Left ventricle myocardium superior (tissue), 1 donor: ENCODE measurements around the gene BSN. TPM values are rescaled to one million over a fixed set of nuclear protein-coding genes. Genes with fewer than 3 reads are reported as not detected.

Experiments
- ATAC-seq: fragments of 200-7000 bp; cut with Tn5 transposase; one replicate; pipeline ENCODE4 v1.9.1; 2020; ENCODE audit warnings: mild to moderate bottlenecking, moderate library complexity
- DNase-seq: peaks from one replicate; pipeline ENCODE4 v3.0.0-alpha.2; 2020
- intact Hi-C: fragments of 100-400 bp; cut with micrococcal nuclease; formaldehyde crosslinking; loops from one replicate; pipeline ENCODE4 v1.11.0; 2022
- total RNA-seq: library from RNA; stranded (reverse); fragmentation: NEBNext Ultra II Directional; extraction: Animal tissue kit (Norgen Biotek cat#: 25700); gene quantifications from one replicate; pipeline ENCODE4 v1.2.1, GENCODE V29; 2021
- donor health status: DM: no; HTN: yes; CAD: no; lungs with severe emphysema.

Gene BSN
- total RNA-seq, 1 donor from 2014 or later: 0.30 TPM

DNA sequence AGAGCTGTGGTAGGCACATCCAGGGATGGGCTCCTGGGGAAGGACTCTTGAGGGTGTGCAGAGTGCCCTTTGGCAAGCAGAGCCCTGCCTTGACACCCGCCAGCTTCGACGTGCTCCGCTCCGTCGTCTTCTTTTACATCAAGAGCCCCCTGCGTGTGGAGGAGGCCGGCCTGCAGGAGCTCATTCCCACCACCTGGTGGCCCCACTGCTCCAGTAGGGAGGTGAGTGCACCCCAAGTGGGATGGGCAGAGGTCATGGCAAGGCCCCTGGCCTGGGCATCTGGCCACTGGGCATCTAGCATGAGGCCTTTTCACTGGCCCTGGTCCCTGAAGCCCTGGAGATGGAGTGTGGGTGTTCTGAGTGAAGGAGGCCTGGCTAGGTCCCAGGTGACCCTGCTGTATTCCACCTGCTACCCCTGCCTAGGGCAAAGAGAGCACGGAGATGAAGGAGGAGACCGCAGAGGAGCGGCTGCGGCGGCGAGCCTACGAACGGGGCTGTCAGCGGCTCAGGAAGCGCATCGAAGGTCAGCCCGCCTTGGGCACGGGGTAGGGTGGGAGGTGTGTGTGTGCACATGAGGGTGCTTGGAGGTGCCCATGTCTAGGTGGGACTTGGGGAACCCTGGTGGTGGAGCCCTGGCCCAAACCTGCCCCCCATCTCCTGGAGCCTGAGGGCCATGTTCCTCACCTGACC, 147.3 kb downstream of the BSN start:
- intact Hi-C loops: no loop called here
- no peak for ATAC-seq
- DNase-seq: no peak

DNA sequence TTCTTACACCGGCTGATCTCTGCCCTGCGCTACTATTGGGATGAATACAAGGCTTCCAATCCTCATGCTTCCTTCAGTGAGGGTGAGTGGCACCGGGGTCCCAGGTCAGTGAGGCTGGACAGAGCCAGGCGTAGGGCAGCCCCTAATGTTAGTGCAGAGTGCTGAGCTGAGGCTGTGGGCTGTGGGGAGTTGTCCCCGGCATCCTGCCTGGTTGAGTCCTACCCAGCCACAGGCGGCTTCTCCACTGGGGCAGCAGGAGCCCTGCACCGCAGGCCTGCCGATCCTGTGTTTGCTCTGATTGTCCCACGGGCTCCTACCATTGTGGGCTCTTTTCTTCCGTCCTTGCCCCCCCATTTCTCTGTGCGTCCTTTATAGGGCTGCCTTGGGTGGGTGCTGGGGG, 148.4 kb downstream of the BSN start:
- no peak for DNase-seq
- intact Hi-C loops: no loop called here
- ATAC-seq: no peak

DNA sequence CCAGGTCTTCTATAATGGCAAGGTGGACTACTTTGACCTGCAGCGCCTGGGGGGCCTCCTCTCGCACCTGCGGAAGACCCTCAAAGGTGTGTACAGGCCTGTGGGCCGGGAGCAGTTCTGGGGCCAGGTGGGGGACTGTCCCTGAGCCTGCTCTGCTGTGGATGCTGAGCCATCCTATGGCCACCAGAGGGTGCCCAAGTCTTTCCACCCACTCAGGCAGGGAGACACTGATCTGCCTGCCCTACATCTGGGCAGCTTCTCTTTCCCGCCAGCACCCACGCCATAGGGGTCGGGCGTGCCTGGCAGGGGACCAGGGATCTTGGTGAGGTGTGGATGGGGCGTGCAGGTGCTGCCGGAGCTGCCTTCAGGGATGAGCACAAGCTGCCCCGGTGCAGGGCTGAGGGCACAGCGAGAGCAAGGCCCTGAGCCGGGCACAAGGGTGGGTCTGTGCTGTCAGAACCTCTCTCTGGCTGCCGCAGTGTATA, 149.2 kb downstream of the BSN start:
- DNase-seq: peak; percentile 68
- intact Hi-C loops: no loop called here
- peak; percentile 72 for ATAC-seq

DNA sequence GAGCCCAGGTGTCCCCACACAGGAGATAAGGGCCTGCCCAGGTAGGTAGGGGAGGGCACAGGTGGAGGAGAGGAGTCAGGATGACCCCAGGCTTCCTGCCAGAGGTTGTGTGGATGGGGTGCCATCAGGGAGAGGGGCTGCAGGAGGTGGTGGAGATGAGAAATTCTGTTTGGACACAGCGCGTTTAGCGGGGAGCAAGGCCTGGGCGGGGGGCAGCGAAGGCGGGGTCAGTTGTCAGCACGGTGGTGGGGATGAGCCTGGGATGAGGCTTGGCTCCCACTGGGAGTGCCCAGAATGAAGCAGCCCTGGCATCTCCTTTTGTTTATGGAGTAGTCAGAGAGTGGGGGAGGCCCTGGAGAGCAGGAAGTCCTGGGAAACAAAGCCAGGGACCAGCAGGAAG, 149.7 kb downstream of the BSN start:
- DNase-seq (no peak), ATAC-seq (no peak)
- intact Hi-C loops: no loop called here

DNA sequence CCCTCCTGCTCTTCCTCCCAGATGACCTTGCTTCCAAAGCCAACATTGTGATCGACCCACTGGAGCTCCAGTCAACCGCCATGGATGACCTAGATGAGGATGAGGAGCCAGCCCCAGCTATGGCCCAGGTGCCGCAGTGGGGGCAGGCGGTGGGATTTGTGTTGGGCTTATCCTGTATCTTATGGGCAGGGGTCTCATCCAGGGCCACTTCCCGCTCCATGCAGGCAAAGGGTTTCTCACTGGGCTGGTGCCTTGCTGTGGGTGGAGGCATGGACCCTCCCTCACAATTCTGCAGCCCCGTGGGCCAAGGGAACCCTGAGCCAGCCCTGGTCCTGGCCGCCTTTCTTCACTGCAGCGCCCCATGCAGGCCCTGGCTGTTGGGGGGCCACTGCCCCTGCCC, 150.4 kb downstream of the BSN start:
- intact Hi-C loops: no loop called here
- ATAC-seq (no peak), DNase-seq (no peak)

DNA sequence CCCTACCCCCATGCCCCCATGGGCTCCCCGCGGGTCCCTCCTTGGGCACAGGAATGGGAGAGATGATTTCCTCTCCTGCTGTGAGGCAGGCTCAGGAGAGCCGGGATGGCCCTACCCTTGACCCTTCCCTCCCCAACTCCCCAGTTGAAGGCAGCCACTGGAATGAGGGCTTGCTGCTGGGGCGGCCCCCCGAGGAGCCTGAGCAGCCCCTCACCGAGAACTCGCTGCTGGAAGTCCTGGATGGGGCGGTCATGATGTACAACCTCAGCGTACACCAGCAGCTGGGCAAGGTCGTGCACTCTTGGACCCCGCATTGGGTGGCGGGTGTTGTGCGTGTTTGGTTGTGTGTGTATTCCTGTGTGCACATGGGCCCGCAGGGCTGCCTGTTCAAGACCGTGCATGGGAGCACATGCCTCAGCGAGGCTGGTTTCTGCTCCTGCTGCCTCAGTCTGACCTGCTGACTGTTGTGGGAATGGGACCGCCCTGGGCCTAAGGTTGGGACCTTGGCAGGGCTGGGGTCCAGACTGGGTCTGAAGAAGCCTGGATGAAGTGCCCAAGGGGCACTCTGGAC, 151.2 kb downstream of the BSN start:
- DNase-seq: peak; percentile 28
- intact Hi-C loops: no loop called here
- no peak for ATAC-seq

DNA sequence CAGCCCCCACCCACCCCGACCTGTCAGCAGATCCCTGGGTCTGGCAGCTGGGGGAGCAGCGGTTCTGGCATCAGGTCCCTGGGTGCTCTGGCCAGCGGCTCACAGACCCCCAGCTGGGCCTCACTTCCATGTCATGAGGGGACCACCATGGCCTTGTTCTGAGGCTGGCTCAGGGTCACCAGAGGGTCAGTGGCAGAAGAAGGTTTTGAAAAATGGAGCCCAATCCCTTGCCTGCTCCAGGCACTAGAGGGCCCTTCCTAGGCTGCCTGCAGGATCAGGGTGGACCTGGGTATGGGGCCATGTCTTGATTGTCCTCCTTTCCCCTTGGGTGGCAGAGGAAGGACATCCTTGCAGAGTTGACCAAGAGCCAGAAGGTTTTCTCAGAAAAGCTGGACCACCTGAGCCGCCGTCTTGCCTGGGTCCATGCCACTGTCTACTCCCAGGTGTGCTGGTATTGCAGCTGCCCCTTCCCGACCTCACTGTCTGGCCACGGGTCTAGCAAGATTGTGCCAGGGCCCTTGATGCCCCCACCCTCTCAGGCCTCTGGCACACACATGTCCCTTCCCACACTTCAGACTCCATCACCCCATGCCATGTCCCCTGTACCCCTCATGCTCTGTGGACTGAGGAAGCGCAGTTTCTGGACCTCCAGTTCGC, 152.3 kb downstream of the BSN start:
- intact Hi-C loops: no loop called here
- peak; percentile 17 for DNase-seq
- no peak for ATAC-seq

DNA sequence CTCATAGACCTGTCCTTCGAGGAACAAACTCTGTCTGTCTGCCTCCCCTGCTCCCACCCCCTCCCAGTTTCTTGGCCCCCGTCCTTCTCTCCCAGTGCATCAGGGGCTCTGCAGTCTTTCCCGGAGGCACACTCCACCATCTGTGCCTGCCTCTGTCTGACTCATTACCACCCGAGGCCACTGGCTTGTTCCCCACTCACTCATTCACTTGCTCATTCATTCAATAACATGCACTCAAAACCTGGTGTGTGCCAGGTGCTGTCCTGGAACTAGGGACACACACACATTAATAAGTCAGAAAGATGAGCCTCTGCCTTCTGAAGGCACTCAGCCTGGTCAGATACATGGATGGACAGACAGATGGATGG, 152.8 kb downstream of the BSN start:
- intact Hi-C loops: no loop called here
- ATAC-seq (no peak), DNase-seq (no peak)

DNA sequence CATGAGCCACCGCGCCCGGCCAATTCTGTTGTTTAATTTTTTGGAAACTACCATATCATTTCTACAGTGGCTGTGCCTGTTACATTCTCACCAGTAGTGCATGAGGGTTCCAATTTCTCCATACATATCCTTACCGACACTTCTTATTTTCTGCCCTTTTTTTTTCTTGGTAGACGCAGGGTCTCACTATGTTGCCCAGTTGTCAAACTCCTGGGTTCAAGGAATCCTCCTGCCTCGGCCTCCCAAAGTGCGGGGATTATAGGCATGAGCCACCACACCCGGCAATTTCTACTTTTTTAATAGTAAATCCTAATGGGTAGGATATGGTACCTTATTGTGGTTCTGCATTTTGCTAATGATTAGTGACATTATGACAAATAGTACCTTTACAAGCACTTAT, 155.6 kb downstream of the BSN start:
- ATAC-seq (no peak), DNase-seq (no peak)
- intact Hi-C loops: no loop called here

DNA sequence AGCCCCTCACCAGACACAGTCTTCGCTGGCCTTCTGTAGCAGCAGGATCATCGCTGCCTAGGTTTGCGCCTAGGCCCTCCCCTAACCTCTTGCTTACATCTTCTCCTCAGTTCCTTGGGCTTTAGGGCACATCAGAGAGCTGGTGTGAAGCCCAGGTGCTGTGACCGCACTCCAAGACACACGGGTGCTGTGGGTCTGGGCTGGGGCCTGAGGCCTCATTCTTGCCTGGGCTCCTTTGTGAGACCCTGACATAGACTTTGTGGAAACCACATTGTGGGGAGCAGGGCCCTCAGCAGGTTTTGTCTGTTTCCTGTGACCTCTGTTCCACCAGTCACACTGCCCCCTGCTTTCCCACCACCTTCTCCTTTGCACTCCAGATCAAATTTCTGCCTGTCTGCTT, 157.2 kb downstream of the BSN start:
- intact Hi-C loops: no loop called here
- peak; percentile 12 for DNase-seq
- ATAC-seq: no peak

DNA sequence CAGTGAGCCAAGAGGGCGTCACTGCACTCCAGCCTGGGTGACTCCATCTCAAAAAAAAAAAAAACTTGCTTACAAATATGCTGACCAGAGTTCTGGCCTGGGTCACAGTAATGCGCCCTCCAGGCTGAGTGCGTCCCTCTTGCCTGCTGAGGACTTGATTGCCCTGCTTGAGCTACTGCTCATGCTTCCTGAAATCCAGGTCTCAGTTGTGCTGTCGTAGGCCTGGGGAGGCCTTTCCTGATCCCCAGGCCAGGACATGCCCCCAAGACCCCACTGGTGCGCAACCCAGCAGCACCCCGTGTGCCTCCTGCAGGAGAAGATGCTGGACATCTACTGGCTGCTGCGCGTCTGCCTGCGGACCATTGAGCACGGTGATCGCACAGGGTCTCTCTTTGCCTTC, 157.9 kb downstream of the BSN start:
- intact Hi-C loops: no loop called here
- ATAC-seq (no peak), DNase-seq (peak; percentile 19)

DNA sequence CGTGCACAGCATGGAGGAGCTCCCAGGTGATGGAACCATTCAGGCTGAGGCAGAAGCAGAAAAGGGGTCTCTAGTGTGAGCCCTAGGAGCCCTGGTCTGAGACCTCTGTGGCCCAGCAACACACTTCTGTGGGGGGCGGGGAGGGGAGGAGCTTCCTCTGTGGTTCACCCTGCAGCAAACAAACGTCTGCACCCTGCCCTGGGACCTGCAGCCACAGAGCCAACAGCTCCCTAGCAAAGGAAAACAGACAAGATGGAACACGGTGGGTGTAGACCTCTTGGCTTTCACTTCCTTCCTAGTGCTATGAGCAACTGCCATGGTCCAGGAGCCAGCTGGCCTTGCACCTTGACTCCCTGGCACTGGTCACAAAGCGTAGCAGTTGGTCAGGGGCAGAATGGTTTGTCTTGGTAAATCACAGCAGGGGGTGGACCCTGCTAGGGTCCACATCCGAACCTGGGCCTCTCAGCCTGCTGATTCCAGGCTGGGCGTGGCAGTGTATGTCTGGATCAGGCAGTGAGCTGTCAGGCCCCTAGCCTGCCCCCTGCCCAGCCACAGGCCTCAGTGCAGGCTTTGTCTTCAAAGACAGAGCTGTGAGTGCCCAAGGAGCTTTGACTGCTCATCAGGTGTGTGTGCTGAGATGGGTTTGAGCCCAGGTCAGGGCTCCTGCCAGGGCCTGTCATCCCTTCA, 158.5 kb downstream of the BSN start:
- DNase-seq (peak; percentile 20), ATAC-seq (no peak)
- intact Hi-C loops: no loop called here

DNA sequence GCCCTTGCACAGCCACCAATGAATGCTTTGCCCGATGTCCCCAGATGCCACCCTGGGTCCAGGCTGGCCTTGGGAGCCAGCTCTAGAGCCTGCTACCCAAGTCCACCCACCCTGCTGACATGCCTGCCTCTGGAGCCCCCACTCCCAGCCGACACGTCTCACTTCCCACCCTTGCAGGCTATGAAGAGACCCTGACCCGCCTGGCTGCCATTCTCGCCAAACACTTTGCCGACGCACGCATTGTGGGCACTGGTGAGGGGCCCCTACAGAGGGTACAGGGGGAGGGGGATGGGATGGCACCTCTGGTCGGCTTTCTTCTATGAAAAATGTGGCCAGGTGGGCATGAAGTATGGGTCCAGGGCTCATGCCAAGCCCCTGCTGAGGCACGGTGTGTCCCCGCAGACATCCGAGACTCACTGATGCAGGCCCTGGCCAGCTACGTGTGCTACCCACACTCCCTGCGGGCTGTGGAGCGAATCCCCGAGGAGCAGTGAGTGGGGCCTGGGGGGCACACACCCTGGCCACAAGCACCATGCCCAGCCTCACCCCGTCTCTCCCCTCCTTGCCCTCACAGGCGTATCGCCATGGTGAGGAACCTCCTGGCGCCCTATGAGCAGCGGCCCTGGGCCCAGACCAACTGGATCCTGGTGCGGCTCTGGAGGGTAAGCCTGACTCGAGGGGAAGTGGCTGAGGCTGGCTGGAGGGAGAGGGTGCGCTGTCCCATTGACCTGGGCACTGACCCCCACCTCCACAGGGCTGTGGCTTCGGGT, 159.2 kb downstream of the BSN start:
- ATAC-seq: no peak
- DNase-seq: peak; percentile 23
- intact Hi-C loops: no loop called here

DNA sequence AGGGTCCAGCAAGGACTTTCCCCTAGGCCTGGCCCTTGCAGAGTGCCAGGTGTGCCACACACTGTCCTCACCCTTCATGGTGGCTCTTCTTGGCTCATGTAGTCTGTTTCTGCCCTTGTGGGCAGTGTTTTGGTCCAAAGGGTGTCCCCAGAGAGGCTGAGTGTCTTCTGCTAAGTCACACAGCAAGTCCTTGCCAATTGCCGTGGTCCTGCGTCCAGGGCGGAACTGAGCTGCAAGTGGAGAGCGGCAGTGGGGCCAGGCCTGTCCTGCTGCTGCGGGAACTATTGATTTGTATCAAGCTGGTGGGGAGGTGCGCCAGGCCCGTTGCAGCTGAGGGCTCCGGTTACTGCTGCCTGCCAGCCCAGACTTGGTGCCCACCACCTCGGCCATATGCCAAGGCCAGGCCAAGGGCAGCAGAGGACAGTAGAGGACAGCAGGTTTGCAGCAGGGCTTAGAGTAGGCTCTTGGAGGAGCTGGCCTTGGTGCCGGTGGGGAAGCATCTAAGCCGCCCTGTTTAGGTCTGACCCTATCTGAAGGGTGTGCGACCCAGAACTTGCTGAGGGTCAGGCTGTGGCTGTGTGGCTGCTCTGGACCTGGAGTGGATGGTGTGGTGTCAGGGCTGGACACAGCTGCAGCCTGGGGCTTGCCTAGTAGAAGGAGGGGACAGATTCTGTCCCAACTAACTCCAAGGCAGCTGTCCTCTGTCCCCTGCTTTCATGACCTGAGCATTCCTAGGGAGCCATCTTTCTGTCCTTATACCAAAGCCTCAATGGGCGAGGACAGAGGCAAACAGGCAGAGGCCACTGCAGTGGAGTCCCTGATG, 160.7 kb downstream of the BSN start:
- intact Hi-C loops: no loop called here
- DNase-seq (no peak), ATAC-seq (no peak)

DNA sequence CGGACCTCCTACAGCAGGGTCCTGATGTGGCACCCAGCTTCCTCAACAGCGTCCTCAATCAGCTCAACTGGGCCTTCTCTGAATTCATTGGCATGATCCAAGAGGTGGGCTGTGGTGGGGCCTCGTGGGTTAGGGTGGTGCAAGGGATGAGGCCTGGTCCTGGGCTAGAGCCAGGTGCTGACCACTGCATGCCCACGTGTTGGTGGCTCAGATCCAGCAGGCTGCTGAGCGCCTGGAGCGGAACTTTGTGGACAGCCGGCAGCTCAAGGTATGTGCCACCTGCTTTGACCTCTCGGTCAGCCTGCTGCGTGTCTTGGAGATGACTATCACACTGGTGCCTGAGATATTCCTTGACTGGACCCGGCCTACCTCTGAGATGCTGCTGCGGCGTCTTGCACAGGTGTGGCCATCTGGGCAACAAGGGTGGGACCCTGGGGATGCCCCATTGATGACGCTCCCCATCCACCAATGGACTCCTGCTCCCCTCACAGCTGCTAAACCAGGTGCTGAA, 161.4 kb downstream of the BSN start:
- ATAC-seq: no peak
- DNase-seq: peak; percentile 20
- intact Hi-C loops: no loop called here

DNA sequence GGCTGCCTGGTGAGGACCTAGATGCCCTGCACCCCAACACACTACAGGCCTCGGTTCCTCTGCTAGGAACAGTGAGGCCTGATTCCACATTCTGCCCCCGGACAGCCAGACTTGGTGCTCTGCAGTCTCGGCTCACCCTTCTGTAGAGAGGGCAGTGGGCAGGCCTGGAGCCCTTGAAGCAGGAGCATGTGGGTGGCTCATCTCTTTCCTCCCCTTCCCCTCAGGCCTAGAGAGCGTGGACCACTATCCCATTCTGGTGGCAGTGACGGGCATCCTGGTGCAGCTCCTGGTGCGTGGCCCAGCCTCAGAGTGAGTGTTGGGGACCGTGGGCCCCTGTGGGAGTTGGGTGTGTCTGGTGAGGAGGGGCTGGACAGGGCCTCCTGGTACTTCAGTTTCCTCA, 161.9 kb downstream of the BSN start:
- DNase-seq (no peak), ATAC-seq (no peak)
- intact Hi-C loops: no loop called here

DNA sequence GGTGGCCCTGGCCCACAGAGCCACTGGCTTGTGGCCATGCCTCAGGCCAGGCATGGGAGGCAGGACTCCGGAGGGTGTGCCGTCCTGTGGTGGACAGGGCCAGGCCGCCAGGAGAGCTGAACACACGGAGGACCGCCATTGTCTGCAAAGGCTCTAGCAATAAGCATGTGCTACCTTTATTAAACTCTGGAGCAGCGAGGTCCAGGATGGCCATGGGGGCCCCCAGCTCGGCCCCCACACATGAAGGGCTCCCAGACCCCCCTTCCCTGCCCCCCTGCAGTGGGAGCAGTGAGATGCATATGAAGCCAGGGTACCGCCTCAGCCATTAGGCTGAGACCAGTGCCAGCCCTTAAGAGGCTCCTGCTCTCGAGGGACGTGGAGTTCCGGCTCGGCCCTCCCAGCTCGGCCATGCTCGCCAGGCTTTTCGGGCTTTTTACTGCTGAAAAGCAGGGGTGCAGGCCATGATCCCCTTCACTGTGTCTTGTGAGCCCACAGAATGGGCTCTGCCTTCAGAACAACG, 162.5 kb downstream of the BSN start:
- DNase-seq (peak; percentile 25), ATAC-seq (no peak)
- intact Hi-C loops: no loop called here

DNA sequence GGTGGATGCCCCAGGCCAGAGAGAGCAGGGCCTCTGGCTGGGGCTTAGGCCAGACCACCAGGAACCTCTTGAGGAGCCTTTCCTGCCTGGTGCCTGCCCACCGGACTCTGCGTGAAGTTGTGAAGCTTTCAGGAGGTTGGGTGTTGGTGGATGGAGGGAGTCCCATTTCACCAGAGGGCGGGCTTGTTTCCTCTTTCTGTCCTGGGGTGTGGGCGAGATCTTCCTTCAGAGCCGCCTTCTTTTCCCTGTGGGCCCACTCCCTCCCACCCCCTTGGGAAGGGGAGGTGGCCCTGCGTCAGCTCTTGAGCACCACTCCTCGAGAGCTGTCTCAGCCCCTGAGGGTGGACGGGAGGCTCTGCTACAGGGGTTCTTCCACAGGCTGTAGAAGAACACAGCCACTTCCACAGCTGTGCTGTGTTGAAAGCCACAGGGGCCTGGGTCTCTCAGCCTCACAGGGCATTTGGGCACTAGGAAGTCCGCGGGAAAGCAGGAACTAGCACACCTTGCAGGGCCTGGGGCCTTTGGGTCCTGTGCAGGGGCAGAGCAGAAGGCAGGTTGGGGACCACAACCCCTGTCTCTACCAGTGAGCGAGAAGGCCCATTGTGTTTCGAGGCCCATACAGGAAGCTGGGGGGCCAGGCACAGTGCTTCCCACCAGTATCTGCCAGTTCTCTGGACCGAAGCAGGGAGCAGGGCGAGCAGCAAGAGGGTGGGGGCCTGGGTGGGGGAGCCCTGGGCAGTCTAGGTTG, 163.1 kb downstream of the BSN start:
- intact Hi-C loops: no loop called here
- DNase-seq (no peak), ATAC-seq (no peak)
